ENCODE measurements around the gene CHAD. TPM values are rescaled to one million over a fixed set of nuclear protein-coding genes. Genes with fewer than 3 reads are reported as not detected.
"Not testable (repeated sequence)": the region's sequence is repeated elsewhere in the genome, so short reads cannot be mapped to it uniquely, and the experiment has no call there.

CHAD gene
- total and polyA plus RNA-seq, 5 donors from 2014 or later, result not detected

GRCh38 chr17:50422738-50423137 is 45.9 kb downstream of the CHAD start:
- peak overlapping the region in 2 of 3 donors; percentile 76 to 89 for H3K27ac Mint-ChIP-seq
- Histone ChIP-seq H3K27ac (ENCODE audit: insufficient read depth, low read length, poor library complexity, severe bottlenecking) (no peak overlapping the region), H3K4me1 (ENCODE audit: control insufficient read depth, insufficient read depth, low read length, poor library complexity, severe bottlenecking) (peaks cover 41% of the 10 kb centered on the region), H3K36me3 (ENCODE audit: control insufficient read depth, insufficient read depth, low read length) (no peaks in the 10 kb centered on the region), H3K4me3 (ENCODE audit: low read depth, low read length) (no peak overlapping the region), H3K9me3 (ENCODE audit: control insufficient read depth in 2 of 2, low read length in 2 of 2) (peaks cover 0 to 2% of the 10 kb centered on the region in 2 experiments), H3K27me3 (ENCODE audit: control insufficient read depth, insufficient read depth, low read length) (no peaks in the 10 kb centered on the region)
- no peak for ATAC-seq (ENCODE audit: low read depth in 2 of 2)
- DNase-seq, result no peak
- peaks cover 7 to 51% (median 31%) of the 10 kb centered on the region in 4 donors for H3K4me1 Mint-ChIP-seq
- H3K36me3 Mint-ChIP-seq, result no peaks in the 10 kb centered on the region
- H3K4me3 Mint-ChIP-seq, result no peak overlapping the region
- peaks cover 0 to 6% (median 3%) of the 10 kb centered on the region in 7 donors for H3K9me3 Mint-ChIP-seq
- H3K27me3 Mint-ChIP-seq, result peaks cover 11% of the 10 kb centered on the region

GRCh38 chr17:50421308-50422051 is 47.2 kb downstream of the CHAD start:
- peak; percentile 29 to 46 for ATAC-seq (ENCODE audit: low read depth in 2 of 2)

DNA sequence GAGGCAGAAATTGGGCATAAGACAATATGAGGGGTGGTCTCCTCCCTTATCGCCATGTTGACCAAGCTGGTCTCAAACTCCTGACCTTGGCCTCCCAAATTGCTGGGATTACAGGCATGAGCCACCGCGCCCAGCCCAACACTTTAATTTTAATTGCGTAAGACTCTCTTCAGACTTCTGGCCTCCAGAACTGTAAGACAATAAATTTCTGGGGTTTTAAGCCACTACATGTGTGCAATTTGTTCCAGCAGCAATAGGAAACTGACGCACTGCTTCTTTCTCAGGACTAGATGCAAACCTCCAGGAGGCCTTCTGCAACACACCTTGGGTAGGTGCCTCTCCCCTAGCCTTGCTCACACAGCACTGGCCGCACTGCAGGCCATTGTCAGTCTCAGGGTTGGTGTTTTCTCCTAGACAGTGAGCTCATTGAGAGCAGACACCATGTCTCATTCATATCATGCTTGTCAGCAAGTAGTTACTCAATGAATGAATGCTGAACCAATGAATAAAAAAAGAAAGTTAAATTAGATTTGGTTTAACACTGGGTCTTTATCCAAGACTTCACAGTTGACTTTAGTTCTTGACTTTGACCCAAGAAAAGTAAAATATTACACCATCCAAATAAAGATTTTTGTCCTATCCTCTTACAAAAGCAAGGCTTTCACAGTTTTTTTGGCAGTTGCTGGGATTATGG is 48.1 kb downstream of the CHAD start:
- DNase-seq (no peak), ATAC-seq (ENCODE audit: low read depth in 2 of 2) (no peak)
- Histone ChIP-seq H3K9me3 (ENCODE audit: control insufficient read depth in 2 of 2, low read length in 2 of 2) (peaks cover 0 to 2% of the 10 kb centered on the region in 2 experiments), H3K27me3 (ENCODE audit: control insufficient read depth, insufficient read depth, low read length) (no peaks in the 10 kb centered on the region), H3K36me3 (ENCODE audit: control insufficient read depth, insufficient read depth, low read length) (no peaks in the 10 kb centered on the region), H3K4me3 (ENCODE audit: low read depth, low read length) (no peak overlapping the region), H3K4me1 (ENCODE audit: control insufficient read depth, insufficient read depth, low read length, poor library complexity, severe bottlenecking) (peaks cover 25% of the 10 kb centered on the region), H3K27ac (ENCODE audit: insufficient read depth, low read length, poor library complexity, severe bottlenecking) (peak overlapping the region; percentile 80)
- Mint-ChIP-seq H3K4me1 (peaks cover 7 to 35% (median 19%) of the 10 kb centered on the region in 4 donors), H3K36me3 (no peaks in the 10 kb centered on the region), H3K27ac (peak overlapping the region; percentile 26 to 93 (median 89)), H3K4me3 (peak overlapping the region in 1 of 4 donors; percentile 80), H3K9me3 (peaks cover 0 to 6% (median 3%) of the 10 kb centered on the region in 7 donors), H3K27me3 (peaks cover 15% of the 10 kb centered on the region)

More at GRCh38 chr17:50421308-50422051, 47.2 kb downstream of the CHAD start:
- peaks cover 0 to 6% (median 3%) of the 10 kb centered on the region in 7 donors for H3K9me3 Mint-ChIP-seq
- H3K27me3 Mint-ChIP-seq, result peaks cover 11% of the 10 kb centered on the region
- H3K4me3 ChIP-seq (ENCODE audit: low read depth, low read length), result peak overlapping the region; percentile 89
- H3K4me1 ChIP-seq (ENCODE audit: control insufficient read depth, insufficient read depth, low read length, poor library complexity, severe bottlenecking), result peaks cover 30% of the 10 kb centered on the region
- no peaks in the 10 kb centered on the region for H3K27me3 ChIP-seq (ENCODE audit: control insufficient read depth, insufficient read depth, low read length)
- peak overlapping the region; percentile 41 to 95 (median 78) for H3K4me3 Mint-ChIP-seq
- no peaks in the 10 kb centered on the region for H3K36me3 Mint-ChIP-seq
- DNase-seq, result peak in 2 of 3 donors; percentile 38 to 58
- peaks cover 7 to 38% (median 20%) of the 10 kb centered on the region in 4 donors for H3K4me1 Mint-ChIP-seq
- peaks cover 0 to 2% of the 10 kb centered on the region in 2 experiments for H3K9me3 ChIP-seq (ENCODE audit: control insufficient read depth in 2 of 2, low read length in 2 of 2)
- peak overlapping the region; percentile 89 to 93 (median 90) for H3K27ac Mint-ChIP-seq
- H3K27ac ChIP-seq (ENCODE audit: insufficient read depth, low read length, poor library complexity, severe bottlenecking), result peak overlapping the region; percentile 80
- no peaks in the 10 kb centered on the region for H3K36me3 ChIP-seq (ENCODE audit: control insufficient read depth, insufficient read depth, low read length)

DNA sequence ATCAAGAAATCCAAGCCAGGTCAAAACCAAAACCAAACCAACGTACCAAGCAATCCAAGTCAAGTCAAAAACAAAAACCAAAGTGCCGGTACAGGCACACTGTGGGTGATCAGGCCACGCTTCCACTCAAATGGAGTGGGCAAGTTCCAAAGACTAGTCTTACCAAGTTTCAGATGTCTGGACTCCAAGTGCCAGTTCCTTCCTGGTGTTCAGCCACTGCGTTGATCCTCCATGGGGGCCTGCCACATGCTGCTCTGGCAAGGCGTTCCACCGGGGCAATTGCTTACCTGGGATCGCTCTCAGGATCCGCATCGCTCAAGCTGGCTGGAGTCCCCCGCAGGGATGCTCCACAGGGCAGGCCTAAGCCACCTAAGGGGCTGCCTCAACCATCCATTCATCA is 49.1 kb downstream of the CHAD start:
- not testable (repeated sequence) for H3K9me3 ChIP-seq (ENCODE audit: control insufficient read depth in 2 of 2, low read length in 2 of 2); H3K36me3 ChIP-seq (ENCODE audit: control insufficient read depth, insufficient read depth, low read length); H3K4me3 ChIP-seq (ENCODE audit: low read depth, low read length); H3K36me3 Mint-ChIP-seq; H3K27me3 ChIP-seq (ENCODE audit: control insufficient read depth, insufficient read depth, low read length); ATAC-seq (ENCODE audit: low read depth in 2 of 2); H3K9me3 Mint-ChIP-seq; DNase-seq; H3K27ac ChIP-seq (ENCODE audit: insufficient read depth, low read length, poor library complexity, severe bottlenecking)
- Mint-ChIP-seq H3K27ac (peak overlapping the region; percentile 83 to 91 (median 89)), H3K4me1 (peaks cover 7 to 31% (median 16%) of the 10 kb centered on the region in 4 donors), H3K4me3 (peak overlapping the region in 1 of 4 donors; percentile 63), H3K27me3 (peaks cover 15% of the 10 kb centered on the region)
- peaks cover 17% of the 10 kb centered on the region for H3K4me1 ChIP-seq (ENCODE audit: control insufficient read depth, insufficient read depth, low read length, poor library complexity, severe bottlenecking)

DNA sequence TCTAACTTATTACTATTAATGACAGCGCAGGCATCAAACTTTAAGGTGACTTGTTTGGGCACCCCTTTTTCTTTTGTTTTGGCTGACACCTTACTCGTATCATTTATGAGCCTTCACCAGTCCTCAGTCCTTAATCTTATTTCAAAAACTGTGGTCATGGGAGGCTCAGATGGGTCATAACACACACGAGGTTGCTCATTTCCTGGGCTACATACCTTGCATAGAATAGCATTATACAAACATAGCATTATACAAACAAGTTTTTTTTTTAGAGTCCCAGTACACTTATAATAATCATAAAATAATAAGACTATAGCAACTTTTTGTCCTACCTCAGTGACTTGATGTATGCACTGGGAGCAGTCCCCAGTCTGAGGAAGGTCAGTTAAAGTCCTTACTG is 53.9 kb downstream of the CHAD start:
- Mint-ChIP-seq H3K27me3 (peaks cover 28% of the 10 kb centered on the region), H3K4me3 (no peak overlapping the region)
- no peak for ATAC-seq (ENCODE audit: low read depth in 2 of 2)

More for the DNA sequence above, 53.9 kb downstream of the CHAD start:
- no peak for DNase-seq
- peaks cover 3% of the 10 kb centered on the region for H3K27me3 ChIP-seq (ENCODE audit: control insufficient read depth, insufficient read depth, low read length)
- Mint-ChIP-seq H3K9me3 (peaks cover 0 to 6% (median 3%) of the 10 kb centered on the region in 7 donors), H3K36me3 (no peaks in the 10 kb centered on the region), H3K27ac (no peak overlapping the region), H3K4me1 (peaks cover 0 to 5% (median 0%) of the 10 kb centered on the region in 4 donors)
- no peaks in the 10 kb centered on the region for H3K36me3 ChIP-seq (ENCODE audit: control insufficient read depth, insufficient read depth, low read length)
- H3K4me1 ChIP-seq (ENCODE audit: control insufficient read depth, insufficient read depth, low read length, poor library complexity, severe bottlenecking), result no peaks in the 10 kb centered on the region
- peaks cover 0 to 2% of the 10 kb centered on the region in 2 experiments for H3K9me3 ChIP-seq (ENCODE audit: control insufficient read depth in 2 of 2, low read length in 2 of 2)
- no peak overlapping the region for H3K27ac ChIP-seq (ENCODE audit: insufficient read depth, low read length, poor library complexity, severe bottlenecking)
- H3K4me3 ChIP-seq (ENCODE audit: low read depth, low read length), result no peak overlapping the region

Other genes with a start within 250 kb of the CHAD start
- gene TMEM92, start 194.4 kb downstream of the CHAD start, total RNA-seq, result not detected
- gene TMEM92, start 194.4 kb downstream of the CHAD start, polyA plus RNA-seq, result not detected
- 15.5 TPM for gene XYLT2, start 122.8 kb downstream of the CHAD start, total RNA-seq
- 10 to 100 TPM in 2 of 4 donors, 1 to 10 TPM in 2; 6.2 to 15.9 (median 11.3) TPM for gene XYLT2, start 122.8 kb downstream of the CHAD start, polyA plus RNA-seq
- gene MRPL27, start 95.7 kb downstream of the CHAD start, total RNA-seq, result 33.5 TPM
- 10 to 100 TPM; 61.6 to 86.7 (median 80.2) TPM for gene MRPL27, start 95.7 kb downstream of the CHAD start, polyA plus RNA-seq
- 0.81 TPM for gene EME1, start 95.7 kb downstream of the CHAD start, total RNA-seq
- 1 to 10 TPM in 1 of 4 donors, under 1 TPM in 2, not detected in 1; 0.49 to 1.5 (median 0.59) TPM for gene EME1, start 95.7 kb downstream of the CHAD start, polyA plus RNA-seq
- gene LRRC59, start 71.4 kb downstream of the CHAD start, total RNA-seq, result 49.9 TPM
- 10 to 100 TPM; 17.2 to 24.0 (median 20.5) TPM for gene LRRC59, start 71.4 kb downstream of the CHAD start, polyA plus RNA-seq
- gene ACSF2, start 42.7 kb downstream of the CHAD start, total RNA-seq, result 22.2 TPM
- gene ACSF2, start 42.7 kb downstream of the CHAD start, polyA plus RNA-seq, result 1 to 10 TPM; 2.7 to 5.5 (median 3.4) TPM
- 45.3 TPM for gene RSAD1, start 10.0 kb upstream of the CHAD start, total RNA-seq
- gene RSAD1, start 10.0 kb upstream of the CHAD start, polyA plus RNA-seq, result 10 to 100 TPM; 43.3 to 53.4 (median 46.1) TPM
- 5.7 TPM for gene MYCBPAP, start 39.6 kb upstream of the CHAD start, total RNA-seq
- 1 to 10 TPM in 2 of 4 donors, under 1 TPM in 2; 0.50 to 1.6 (median 0.89) TPM for gene MYCBPAP, start 39.6 kb upstream of the CHAD start, polyA plus RNA-seq
- not detected for gene EPN3, start 63.9 kb upstream of the CHAD start, total RNA-seq
- not detected for gene EPN3, start 63.9 kb upstream of the CHAD start, polyA plus RNA-seq
- gene SPATA20, start 78.3 kb upstream of the CHAD start, total RNA-seq, result 26.8 TPM
- 10 to 100 TPM in 1 of 4 donors, 1 to 10 TPM in 3; 5.8 to 10.3 (median 6.5) TPM for gene SPATA20, start 78.3 kb upstream of the CHAD start, polyA plus RNA-seq
- gene CACNA1G, start 91.8 kb upstream of the CHAD start, total RNA-seq, result 0.05 TPM
- gene CACNA1G, start 91.8 kb upstream of the CHAD start, polyA plus RNA-seq, result not detected
- gene ABCC3, start 166.0 kb upstream of the CHAD start, total RNA-seq, result 3.3 TPM
- gene ABCC3, start 166.0 kb upstream of the CHAD start, polyA plus RNA-seq, result under 1 TPM in 1 of 4 donors, not detected in 3; 0.02 TPM
- 24.0 TPM for gene ANKRD40, start 239.0 kb upstream of the CHAD start, total RNA-seq
- gene ANKRD40, start 239.0 kb upstream of the CHAD start, polyA plus RNA-seq, result 1 to 10 TPM; 3.8 to 5.7 (median 4.5) TPM

Measured in CD4-positive, CD25-positive, alpha-beta regulatory T cell (primary cell).